Inferior parietal cortex (tissue), 1 donor: ENCODE data around the gene AATK.
A peak's percentile ranks its signal among the peaks of the same experiment; 100 is the strongest.

ENCODE experiments used
- DNase-seq: peaks from one replicate; pipeline ENCODE4 v3.0.0-alpha.2; 2016; ENCODE audit errors: extremely low spot score

Gene AATK

DNA sequence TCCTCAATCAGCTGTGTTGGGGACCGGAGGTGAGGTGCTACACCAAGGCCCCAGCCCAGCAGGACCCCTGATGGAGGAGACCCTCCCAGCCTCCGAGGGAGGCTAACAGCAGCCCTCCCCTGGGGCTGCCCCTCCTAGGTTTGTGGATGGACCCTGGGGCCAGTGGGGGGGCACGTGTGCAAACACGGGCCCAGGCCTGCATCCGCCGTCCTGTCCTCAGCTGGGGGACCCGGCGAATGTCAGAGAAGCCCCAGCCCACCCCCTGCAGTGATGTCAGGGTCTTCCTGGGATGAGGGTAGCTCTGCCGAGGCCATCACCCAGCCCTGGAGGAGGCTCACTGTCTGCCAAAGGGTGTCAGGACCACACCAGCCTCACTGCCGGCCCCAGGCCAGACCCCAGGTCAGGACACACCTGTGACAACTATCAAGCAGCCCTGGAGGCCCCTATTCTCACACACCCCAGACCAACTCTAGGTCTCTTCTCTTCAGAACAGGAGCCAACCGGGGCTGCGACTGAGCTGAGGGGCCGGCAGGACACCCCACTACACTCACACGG lies 30.0 kb upstream of the AATK start:
- no peak for DNase-seq

- no peak for DNase-seq
Observed at GRCh38 chr17:81194941-81195901, 29.2 kb upstream of the AATK start.

DNA sequence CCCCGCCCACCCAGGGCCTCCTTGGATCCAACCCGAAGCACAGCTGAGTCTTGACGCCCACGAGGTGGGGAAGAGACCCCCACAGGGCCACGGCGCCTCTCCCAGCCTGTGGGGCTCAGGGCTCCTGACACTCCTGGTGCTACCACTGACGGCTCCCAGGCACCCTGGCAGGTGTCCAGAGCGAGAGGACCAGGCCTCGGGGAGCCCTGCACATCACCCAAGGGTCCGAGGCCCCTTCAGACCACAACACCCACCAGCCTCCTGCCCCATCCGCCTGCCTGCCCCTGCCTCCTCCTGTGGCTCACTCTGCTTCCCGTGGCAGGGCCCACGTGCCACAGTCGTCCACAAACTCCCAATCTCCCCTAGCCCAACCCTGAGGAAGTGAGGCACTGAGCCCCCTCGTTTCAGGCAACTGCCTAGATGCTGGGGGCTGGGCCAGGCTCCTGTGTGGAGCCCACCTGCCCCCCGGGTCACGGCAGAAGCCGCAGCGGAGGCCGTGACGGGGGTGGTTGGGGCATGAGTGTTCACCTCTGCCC lies 28.3 kb upstream of the AATK start:
- DNase-seq: no peak

- no peak for DNase-seq
Observed at GRCh38 chr17:81193470-81194224, 27.6 kb upstream of the AATK start.

DNA sequence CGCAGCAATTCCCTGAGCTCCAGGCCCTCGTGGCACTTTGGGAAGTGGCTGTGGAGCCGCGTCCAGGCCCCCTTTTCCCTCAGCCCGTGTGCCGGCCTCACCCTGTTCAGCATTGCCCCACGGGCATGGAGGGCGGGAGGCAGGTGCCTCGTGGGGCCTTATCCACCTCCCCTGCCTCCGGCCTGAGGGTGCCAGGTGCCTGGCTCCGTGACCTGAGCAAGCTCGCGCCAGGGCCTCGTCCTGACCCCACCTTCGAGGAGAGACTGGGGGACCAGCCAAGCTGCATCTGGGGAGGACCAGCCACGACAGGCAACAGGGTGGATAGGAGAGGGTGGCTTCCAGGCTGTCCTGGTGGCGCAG lies 27.0 kb upstream of the AATK start:
- DNase-seq: no peak

DNA sequence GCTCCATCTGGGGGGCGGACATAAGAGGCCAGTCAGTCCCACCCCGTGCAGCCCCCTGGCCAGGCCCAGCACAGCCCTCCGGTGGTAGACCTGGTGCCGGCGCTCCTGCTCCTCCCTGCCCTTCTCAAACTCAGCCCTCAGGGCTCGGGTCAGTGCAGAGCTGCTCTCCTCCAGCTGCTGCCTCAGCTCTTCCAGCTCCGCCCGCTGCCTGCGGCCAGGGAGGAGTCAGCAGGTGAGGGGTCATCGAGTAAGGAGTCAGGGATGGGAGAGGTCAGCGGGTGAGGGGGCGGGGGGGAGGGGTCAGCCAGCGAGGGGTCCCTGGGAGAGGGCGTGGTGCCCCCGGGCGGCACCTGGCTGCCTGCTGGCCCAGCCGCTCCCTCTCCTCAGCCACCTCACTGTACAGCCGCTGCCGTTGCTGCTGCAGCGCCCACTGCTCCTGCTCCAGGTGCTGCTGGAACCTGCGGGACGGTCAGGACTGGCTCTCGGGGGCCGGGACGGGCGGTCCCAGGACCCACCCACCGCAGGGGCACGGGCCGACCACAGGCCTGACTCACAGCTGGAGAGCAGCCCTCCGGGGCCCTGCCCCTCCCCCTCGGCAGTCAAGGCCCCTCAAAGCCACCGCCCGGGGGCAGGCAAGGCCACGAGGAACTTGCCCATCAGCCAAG lies 26.5 kb upstream of the AATK start:
- DNase-seq: no peak

DNA sequence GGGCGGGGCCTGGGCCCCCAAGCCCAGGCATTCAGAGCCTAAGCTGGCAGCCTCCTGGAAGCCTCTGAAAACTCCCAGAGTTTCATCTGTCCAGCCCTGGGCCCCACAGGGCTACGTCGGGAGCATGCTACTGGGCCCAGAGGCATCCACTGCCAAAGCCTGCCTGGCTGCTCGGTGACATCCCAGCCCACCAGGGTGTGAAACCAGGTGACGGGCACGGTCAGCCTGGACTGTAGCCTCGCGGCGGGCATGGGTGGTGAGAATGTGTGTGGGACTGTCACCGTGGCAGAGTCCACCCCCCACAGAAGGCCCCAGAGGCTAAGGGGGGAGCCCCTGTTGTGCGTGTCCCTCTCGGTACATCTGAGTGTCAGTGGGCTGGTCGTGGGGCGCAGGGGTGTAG lies 25.6 kb upstream of the AATK start:
- no peak for DNase-seq

- no peak for DNase-seq
Observed at GRCh38 chr17:81191116-81191515, 25.1 kb upstream of the AATK start.

GRCh38 chr17:81190591-81190990 lies 24.6 kb upstream of the AATK start:
- no peak for DNase-seq

- peak; percentile 4 for DNase-seq
Observed at GRCh38 chr17:81189670-81190530, 23.9 kb upstream of the AATK start.

DNA sequence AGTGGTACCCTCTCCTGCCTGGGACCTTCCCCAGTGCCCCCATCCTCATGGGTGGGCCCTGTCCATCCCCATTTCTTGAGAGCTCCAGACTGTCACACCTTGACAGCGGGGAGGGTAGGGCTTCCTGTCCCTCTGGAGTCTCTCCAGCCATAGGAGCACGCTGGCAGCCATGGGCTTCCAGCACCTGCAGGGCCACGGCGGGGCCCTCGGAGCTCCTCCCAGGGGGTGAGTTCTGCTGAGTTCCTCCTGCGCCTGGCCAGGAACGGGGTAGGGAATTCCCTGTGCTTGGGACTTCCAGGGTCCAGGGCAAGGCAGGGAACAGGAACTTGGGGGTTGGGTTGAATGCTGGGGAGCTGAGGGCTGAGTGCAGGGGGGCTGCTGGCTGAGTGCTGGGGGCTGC lies 23.0 kb upstream of the AATK start:
- no peak for DNase-seq

- no peak for DNase-seq
Observed at GRCh38 chr17:81188491-81188840, 22.4 kb upstream of the AATK start.

DNA sequence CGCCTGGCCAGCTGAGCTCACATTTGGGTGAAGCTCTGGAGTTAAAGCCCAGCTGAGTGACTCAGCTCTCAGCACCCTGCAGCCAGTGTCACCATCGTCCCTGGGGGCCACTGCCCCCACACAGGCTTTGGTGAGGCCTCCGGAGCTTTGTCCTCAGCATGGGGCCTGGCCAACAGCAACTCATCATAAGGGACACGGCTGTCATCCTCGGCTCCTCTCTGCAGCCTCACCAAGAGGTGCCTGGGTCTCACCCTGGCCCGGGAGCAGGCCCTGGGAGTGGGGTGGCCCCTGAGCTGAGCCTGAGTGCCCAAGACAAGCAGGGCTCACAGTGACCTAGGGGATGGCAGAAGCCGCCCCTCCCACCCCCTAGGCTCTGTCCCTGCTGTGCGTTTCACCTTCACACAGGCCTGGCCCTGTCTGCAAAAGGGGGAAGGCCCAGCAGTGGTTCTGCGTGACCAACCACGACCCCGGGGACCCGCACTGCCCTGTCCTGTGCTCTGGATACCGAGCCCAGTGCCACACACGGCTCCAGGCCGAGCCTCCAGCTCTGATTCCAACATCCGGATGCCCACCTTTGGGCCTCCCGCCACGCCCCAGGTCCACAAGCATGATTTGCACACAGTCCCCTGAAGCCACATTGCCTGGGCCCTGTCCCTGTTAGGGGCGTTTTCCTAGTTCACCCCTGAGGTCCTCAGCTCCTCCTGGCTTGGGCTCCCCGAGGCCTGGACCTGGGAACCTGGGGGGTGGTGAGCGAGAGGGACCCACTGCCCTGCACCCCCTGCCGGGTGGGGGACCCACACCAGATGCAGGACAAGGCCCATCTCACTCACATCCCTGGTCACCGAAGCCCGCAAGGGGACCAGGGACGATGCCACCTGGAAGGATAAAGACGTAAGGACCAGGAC lies 21.8 kb upstream of the AATK start:
- DNase-seq: no peak

GRCh38 chr17:81187120-81187519 lies 21.1 kb upstream of the AATK start:
- no peak for DNase-seq

DNA sequence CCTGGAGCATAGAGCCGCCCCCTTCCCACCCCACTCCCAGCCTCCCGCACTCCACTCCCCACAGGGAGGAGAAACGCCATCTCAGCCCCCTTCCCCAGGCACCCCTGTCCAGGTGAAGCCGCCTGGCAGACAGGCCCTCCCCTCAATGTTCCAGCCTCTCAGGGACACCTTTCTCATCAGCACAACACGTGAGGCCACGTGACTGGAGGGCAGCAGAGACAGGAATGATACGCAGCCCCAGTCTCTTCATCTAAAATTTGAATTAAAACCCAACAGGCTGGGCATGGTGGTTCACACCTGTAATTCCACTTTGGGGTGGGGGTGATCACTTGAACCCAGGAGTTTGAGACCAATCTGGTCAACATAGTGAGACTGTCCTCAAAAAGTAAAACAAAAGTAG lies 20.2 kb upstream of the AATK start:
- no peak for DNase-seq

- no peak for DNase-seq
Observed at GRCh38 chr17:81184555-81184954, 18.5 kb upstream of the AATK start.

GRCh38 chr17:81183807-81184206 lies 17.8 kb upstream of the AATK start:
- no peak for DNase-seq

- no peak for DNase-seq
Observed at GRCh38 chr17:81183316-81183715, 17.3 kb upstream of the AATK start.

GRCh38 chr17:81182596-81182995 lies 16.6 kb upstream of the AATK start:
- DNase-seq: no peak

DNA sequence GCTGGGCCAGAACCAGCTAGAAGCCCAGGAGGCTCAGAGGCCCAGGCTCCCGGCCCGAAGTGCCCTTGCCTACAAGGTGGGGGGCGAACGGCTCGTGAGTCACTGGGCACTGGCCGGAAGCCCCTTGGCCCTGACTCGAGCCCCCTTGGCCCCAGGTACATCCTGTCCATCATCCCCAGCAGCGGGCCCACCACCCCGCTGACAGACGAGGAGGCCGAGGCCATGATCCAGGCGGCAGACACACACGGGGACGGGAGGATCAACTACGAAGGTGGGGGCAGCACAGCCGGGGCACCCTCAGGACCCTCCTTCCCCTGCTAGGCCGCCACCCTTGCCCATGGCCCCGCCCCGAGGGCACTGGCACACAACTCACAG lies 15.8 kb upstream of the AATK start:
- no peak for DNase-seq
